Transverse colon (tissue), 4 donors: ENCODE measurements around the gene CLEC12A. TPM values are rescaled to one million over a fixed set of nuclear protein-coding genes. Genes with fewer than 3 reads are reported as not detected.

Source experiments
- DNase-seq: peaks from one replicate; pipeline ENCODE4 v3.0.0-alpha.2; 2019
- H3K27ac ChIP-seq, 4 donors: fragments of 200-600 bp; sonication (generic); 2 replicates each; pipeline ENCODE4 v1.5.1; 2016 to 2018; ENCODE audit warnings: inconsistent platforms in 4 of 4
- H3K27me3 ChIP-seq: fragments of 200-600 bp; sonication (generic); 2 replicates; pipeline ENCODE4 v1.5.1; 2017; ENCODE audit warnings: inconsistent platforms
- H3K36me3 ChIP-seq, 4 donors: fragments of 200-600 bp; sonication (generic); 2 replicates each; pipeline ENCODE4 v1.5.1; 2017 to 2019; ENCODE audit warnings: inconsistent platforms in 4 of 4
- H3K4me1 ChIP-seq, 4 donors: fragments of 200-600 bp; sonication (generic); 2 replicates each; pipeline ENCODE4 v1.5.1; 2017 to 2020; ENCODE audit warnings: inconsistent platforms in 4 of 4
- H3K4me3 ChIP-seq, 4 donors: fragments of 200-600 bp; sonication (generic); 1 replicate in 1 of 4; 2 replicates in 3 of 4; pipeline versions ENCODE4 v1.5.1 to v1.6.1; 2017 to 2019; ENCODE audit warnings: inconsistent platforms in 4 of 4
- H3K9me3 ChIP-seq, 2 donors: fragments of 200-600 bp; sonication (generic); 2 replicates each; pipeline ENCODE4 v1.5.1; 2017 to 2019; ENCODE audit warnings: inconsistent platforms in 2 of 2
- EP300 ChIP-seq: sonication (generic); formaldehyde crosslinking; IDR thresholded peaks from one replicate; pipeline ENCODE4 v1.6.1; 2017; ENCODE audit warnings: antibody characterized with exemption, low read depth
- POLR2A ChIP-seq: fragments of 450-650 bp; IDR thresholded peaks from one replicate; pipeline ENCODE4 v1.6.1; 2016; ENCODE audit warnings: antibody characterized with exemption, mild to moderate bottlenecking, moderate library complexity
- POLR2AphosphoS5 ChIP-seq, 3 donors: sonication (generic); formaldehyde crosslinking; IDR thresholded peaks; one replicate each; pipeline ENCODE4 v1.6.1; 2016; ENCODE audit warnings: antibody characterized with exemption in 3 of 3
- WGBS, 2 donors: methylation state at CpG; one replicate each; pipeline ENCODE4 v1.1.5; 2018; ENCODE audit warnings: low coverage in 1 of 2; 5-methylcytosine and 5-hydroxymethylcytosine counted together
- in situ Hi-C, 4 donors: fragments of 200-750 bp; cut with MboI; loops; one replicate each; pipeline versions ENCODE4 v1.15.0 to v1.15.1; 2017; ENCODE audit warnings: low sequenced_read_pairs in 3 of 4, low pct_ligation_motif_present in 1 of 4, low pct_unique_long_range_greater_than_20kb in 1 of 4
- intact Hi-C: fragments of 100-400 bp; cut with DNase I; formaldehyde crosslinking; loops from one replicate; pipeline ENCODE4 v1.15.1; 2023; ENCODE audit warnings: low total_unique reads
- total RNA-seq, 4 donors: library from RNA; depleted of rRNA; stranded (reverse); fragments of >200 nt; gene quantifications; one replicate each; pipeline ENCODE4 v1.1.0, GENCODE V29; 2016
- TF ChIP-seq, protein P1 (sequence below), 5 experiments: fragments of 200-600 bp in 3 of 5; fragments of 450-650 bp in 2 of 5; sonication (generic) in 3 of 5; IDR thresholded peaks; 1 replicate in 2 of 5; 2 replicates in 3 of 5; pipeline ENCODE4 v1.5.1; 2016 to 2017; ENCODE audit warnings: antibody characterized with exemption in 5 of 5, inconsistent platforms in 3 of 5, mild to moderate bottlenecking in 2 of 5, moderate library complexity in 1 of 5

CLEC12A gene
- total RNA-seq, 4 donors from 2014 or later = 0.27 to 1.4 TPM; not detected in 2

DNA sequence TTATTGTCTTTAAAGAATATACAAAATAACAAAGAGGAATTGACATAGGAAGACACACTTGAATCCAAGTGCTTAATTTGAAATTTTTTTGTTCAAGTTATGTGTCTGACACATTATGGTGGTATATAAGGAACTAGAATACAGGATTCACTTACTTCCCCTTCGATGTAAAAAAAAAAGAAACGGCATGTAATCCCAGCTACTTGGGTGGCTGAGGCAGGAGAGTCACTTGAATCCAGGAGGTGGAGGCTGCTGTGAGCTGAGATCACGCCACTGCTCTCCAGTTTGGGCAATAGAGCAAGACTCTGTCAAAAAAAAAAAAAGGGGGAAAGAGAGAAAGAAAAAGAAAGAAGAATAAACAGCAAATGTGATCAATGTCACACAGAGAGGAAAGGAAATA, 8.9 kb downstream of the CLEC12A start:
- WGBS, 2 donors = 74 to 78% methylated on average over 3 of the region's 3 CpGs
- in situ Hi-C loops = no loop called here
- Histone ChIP-seq H3K9me3 (no peaks in the 10 kb centered on the region), H3K36me3 (no peaks in the 10 kb centered on the region), H3K4me1 (no peaks in the 10 kb centered on the region), H3K27me3 (no peaks in the 10 kb centered on the region), H3K27ac (no peak overlapping the region), H3K4me3 (no peak overlapping the region)
- DNase-seq = no peak
- TF ChIP-seq, protein P1, sequence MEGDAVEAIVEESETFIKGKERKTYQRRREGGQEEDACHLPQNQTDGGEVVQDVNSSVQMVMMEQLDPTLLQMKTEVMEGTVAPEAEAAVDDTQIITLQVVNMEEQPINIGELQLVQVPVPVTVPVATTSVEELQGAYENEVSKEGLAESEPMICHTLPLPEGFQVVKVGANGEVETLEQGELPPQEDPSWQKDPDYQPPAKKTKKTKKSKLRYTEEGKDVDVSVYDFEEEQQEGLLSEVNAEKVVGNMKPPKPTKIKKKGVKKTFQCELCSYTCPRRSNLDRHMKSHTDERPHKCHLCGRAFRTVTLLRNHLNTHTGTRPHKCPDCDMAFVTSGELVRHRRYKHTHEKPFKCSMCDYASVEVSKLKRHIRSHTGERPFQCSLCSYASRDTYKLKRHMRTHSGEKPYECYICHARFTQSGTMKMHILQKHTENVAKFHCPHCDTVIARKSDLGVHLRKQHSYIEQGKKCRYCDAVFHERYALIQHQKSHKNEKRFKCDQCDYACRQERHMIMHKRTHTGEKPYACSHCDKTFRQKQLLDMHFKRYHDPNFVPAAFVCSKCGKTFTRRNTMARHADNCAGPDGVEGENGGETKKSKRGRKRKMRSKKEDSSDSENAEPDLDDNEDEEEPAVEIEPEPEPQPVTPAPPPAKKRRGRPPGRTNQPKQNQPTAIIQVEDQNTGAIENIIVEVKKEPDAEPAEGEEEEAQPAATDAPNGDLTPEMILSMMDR (IDR thresholded peaks at IDR 0.05) = no peak
- TF ChIP-seq EP300 (no peak), POLR2A (no peak), POLR2AphosphoS5 (IDR thresholded peaks at IDR 0.05) (no peak)
- intact Hi-C loops = no loop called here

DNA sequence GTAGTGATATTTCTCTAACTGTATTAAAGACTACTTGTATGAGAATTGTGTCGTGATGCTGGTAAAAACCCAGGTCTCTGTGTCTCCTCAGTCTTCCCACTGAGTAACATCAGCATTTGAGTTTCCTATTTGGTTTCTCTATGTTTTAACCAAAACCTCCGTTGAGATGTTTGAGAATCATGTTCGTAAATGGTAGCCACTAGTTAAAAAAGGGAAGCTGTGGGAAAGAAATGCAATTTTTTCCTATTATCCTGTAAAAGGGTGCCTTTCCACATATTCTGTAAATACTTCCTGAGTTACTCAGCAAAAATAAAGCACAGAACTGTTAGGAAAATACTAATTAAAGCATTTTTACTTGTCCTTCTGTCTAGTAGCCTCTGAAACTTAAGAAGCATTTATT, 20.7 kb downstream of the CLEC12A start:
- no peak for DNase-seq
- no peaks in the 10 kb centered on the region for H3K4me1 ChIP-seq
- TF ChIP-seq POLR2AphosphoS5 (IDR thresholded peaks at IDR 0.05) (no peak), POLR2A (no peak), EP300 (no peak)
- TF ChIP-seq, protein P1 (IDR thresholded peaks at IDR 0.05) = no peak
- H3K9me3 ChIP-seq = no peaks in the 10 kb centered on the region
- intact Hi-C loops = no loop called here
- H3K4me3 ChIP-seq = no peak overlapping the region
- no peaks in the 10 kb centered on the region for H3K27me3 ChIP-seq
- in situ Hi-C loops = no loop called here
- H3K27ac ChIP-seq = no peak overlapping the region
- 69 to 73% methylated on average over 3 of the region's 3 CpGs for WGBS, 2 donors
- H3K36me3 ChIP-seq = no peaks in the 10 kb centered on the region

- Histone ChIP-seq H3K4me1 (no peaks in the 10 kb centered on the region), H3K27ac (no peak overlapping the region), H3K27me3 (no peaks in the 10 kb centered on the region), H3K36me3 (no peaks in the 10 kb centered on the region), H3K4me3 (no peak overlapping the region), H3K9me3 (no peaks in the 10 kb centered on the region)
- no peak for DNase-seq
- intact Hi-C loops = no loop called here
- WGBS, 2 donors = 78 to 82% methylated on average over 4 of the region's 4 CpGs
- TF ChIP-seq POLR2AphosphoS5 (IDR thresholded peaks at IDR 0.05) (no peak), EP300 (no peak), POLR2A (no peak)
- TF ChIP-seq, protein P1 (IDR thresholded peaks at IDR 0.05) = no peak
- in situ Hi-C loops = no loop called here
Measured at GRCh38 chr12:9992296-9992695, 21.1 kb downstream of the CLEC12A start.

GRCh38 chr12:9999016-9999415, 27.8 kb downstream of the CLEC12A start, which contains the start of gene CLEC1B:
TSS of gene CLEC1B (minus strand) at chr12:9999121. CDS start at chr12:9999100, 21 bp downstream.
- intact Hi-C loops = no loop called here
- WGBS, 2 donors = 89 to 93% methylated on average over 3 of the region's 3 CpGs
- in situ Hi-C loops = loop anchor here in 1 of 4 donors (5.0 kb wide), 1 partner anchor 38 kb away; no protein-coding TSS in a partner anchor
- H3K4me1 ChIP-seq = no peaks in the 10 kb centered on the region
- H3K9me3 ChIP-seq = no peaks in the 10 kb centered on the region
- TF ChIP-seq, protein P1 (IDR thresholded peaks at IDR 0.05) = no peak
- TF ChIP-seq EP300 (no peak), POLR2AphosphoS5 (IDR thresholded peaks at IDR 0.05) (no peak), POLR2A (no peak)
- no peak within 1 kb of the TSS for H3K27ac ChIP-seq
- H3K36me3 ChIP-seq = no peaks in the 10 kb centered on the region
- no peaks in the 10 kb centered on the region for H3K27me3 ChIP-seq
- no peak within 1 kb of the TSS for H3K4me3 ChIP-seq
- DNase-seq = no peak
